Loucy (cell line): Measurements from ENCODE around the gene MDGA2.

Experiments
- CTCF ChIP-seq: fragments of 200-600 bp; sonication (generic); conservative IDR thresholded peaks from 2 replicates; pipeline ENCODE4 v1.5.1; 2014; ENCODE audit warnings: mild to moderate bottlenecking, antibody characterized with exemption, low read length
- EZH2phosphoT487 ChIP-seq: fragments of 200-600 bp; IDR thresholded peaks from 2 replicates; pipeline ENCODE4 v1.6.1; 2018; ENCODE audit warnings: antibody characterized with exemption, mild to moderate bottlenecking, moderate library complexity, borderline replicate concordance

DNA sequence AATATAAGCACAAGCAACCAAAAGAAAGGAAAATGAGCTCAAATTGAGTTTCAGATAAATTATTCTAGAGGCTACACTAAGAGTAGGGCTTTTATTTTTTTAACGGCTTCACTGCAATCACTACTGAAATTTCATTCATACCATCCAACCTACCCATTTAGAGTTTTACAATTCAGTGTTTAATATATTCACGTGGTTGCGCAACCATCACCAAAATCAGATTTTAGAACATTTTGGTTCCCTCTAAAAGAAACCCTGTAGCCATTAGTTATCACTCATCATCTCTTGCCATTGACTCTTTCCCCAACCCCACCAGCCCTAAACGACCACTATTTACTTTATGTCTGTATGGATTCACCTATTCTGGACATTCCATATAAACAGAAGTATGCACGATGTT, 401.5 kb downstream of the MDGA2 start:
- TF ChIP-seq CTCF (no peak), EZH2phosphoT487 (no peak)
